ENCODE results near the gene ADTRP.
"Not testable (repeated sequence)": the region's sequence is repeated elsewhere in the genome, so short reads cannot be mapped to it uniquely, and the experiment has no call there.

ADTRP gene

DNA sequence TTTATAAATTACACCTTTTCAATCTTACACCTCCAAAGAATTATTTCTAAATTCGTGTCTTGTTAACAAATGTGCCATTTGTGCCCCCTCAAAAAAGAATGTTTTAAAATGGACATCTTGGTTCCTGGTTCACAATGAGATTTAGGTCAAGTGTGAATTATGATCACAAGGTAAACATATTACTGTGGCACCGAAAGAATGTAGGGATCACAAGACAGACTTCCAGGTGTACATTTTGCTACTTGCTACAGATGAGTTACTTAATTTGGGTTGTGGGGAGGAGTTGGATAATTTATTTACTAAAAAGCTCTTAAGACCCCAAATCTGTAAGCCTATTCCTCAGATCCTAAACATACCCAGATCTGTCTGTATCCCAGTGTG lies 25.0 kb upstream of the ADTRP start:
- DNase-seq (ENCODE audit: low spot score) = no peak

DNA sequence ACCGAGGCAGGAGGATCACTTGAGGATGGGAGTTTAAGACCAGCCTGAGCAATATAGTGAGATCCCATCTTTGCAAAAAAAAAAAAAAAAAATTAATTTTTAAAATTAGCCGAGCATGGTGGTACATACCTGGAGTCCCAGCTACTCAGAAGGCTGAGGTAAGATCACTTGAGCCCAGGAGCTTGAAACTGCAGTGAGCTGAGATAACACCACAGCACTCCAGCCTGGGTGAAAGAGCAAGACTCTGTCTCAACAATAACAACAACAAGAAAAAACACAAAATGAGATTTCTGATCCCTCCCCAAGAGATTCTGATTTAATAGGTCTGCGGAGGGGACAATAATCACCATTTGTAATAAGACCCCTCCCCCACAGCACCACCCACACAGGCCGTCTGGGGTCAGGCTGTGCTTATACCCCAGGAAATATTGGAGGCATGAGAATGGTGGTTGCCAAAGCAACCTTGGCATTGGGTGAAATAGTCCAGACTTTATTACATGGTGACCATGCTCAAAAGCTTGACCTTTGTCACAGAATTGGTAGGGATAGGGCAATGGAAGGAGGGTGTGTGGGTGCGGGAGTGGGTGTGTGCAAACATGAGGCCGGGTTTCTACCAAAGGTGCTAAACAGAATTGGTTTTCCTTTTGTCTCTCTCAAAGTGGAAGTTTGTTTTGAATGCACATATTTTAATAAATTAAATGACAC lies 24.4 kb upstream of the ADTRP start:
- DNase-seq (ENCODE audit: low spot score) = no peak

- DNase-seq (ENCODE audit: low spot score) = not testable (repeated sequence)
Observed at GRCh38 chr6:11800531-11800930, 21.9 kb upstream of the ADTRP start.

GRCh38 chr6:11798538-11798937 lies 19.9 kb upstream of the ADTRP start:
- no peak for DNase-seq (ENCODE audit: low spot score)

DNA sequence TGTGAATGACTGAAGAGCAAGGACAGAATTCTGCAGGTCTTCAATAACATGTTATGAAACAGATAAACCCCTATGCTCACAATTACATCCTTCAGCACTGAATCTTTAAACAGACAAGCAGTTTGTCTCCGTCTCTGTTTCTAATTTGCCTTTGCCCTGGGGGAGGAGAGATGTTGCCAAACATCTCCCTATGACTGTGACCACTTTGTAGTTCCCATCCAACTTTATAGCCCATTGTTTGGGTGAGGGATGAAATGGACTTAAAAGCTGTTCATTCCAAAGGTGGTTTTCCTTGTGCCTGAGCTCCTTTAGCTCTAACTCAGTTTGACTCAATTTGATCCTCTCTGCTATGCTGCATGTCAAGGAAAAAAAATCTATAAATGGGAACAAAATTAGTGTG lies 19.5 kb upstream of the ADTRP start:
- DNase-seq (ENCODE audit: low spot score) = no peak

- DNase-seq (ENCODE audit: low spot score) = no peak
Observed at GRCh38 chr6:11796829-11797228, 18.2 kb upstream of the ADTRP start.

GRCh38 chr6:11795403-11795802 lies 16.8 kb upstream of the ADTRP start:
- no peak for DNase-seq (ENCODE audit: low spot score)

- DNase-seq (ENCODE audit: low spot score) = no peak
Observed at GRCh38 chr6:11793277-11793676, 14.7 kb upstream of the ADTRP start.

DNA sequence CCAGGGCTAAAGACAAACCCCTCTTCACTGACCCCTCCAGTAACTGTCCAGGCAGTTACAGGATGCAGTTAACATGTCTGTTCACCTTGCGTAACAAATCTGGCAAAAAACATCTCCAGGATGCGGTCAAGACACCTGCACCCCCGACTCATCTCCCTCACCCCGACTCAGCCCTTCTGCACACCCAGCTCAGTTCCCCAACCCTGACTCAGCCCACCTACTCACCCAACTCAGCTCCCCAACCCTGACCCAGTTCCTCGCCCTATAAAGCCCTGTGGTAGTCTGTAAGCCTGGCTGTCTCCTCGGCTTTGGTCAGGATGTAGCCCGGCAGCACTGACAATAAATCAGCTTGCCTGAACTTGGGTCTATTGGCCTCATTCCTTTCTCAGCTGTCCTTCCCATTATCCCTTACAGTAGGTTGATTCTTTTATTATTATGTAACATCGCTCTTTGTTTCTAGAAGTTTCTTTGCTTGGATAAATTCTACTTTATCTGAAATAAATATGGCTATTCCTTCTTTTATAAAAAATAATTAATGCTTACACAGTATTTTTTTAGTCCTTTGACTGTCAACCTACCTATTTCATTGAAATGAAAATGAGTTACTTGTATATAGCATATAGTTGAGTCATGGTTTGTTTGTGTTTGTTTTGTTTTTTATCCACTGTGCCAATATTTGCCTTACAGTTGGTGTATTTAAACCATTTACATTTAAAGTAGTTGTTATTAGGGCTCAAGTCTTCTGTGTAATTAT lies 12.9 kb upstream of the ADTRP start:
- peak; percentile 55 for DNase-seq (ENCODE audit: low spot score)

GRCh38 chr6:11789744-11790143 lies 11.1 kb upstream of the ADTRP start:
- DNase-seq (ENCODE audit: low spot score) = no peak

GRCh38 chr6:11788043-11788442 lies 9.4 kb upstream of the ADTRP start:
- DNase-seq (ENCODE audit: low spot score) = no peak

DNA sequence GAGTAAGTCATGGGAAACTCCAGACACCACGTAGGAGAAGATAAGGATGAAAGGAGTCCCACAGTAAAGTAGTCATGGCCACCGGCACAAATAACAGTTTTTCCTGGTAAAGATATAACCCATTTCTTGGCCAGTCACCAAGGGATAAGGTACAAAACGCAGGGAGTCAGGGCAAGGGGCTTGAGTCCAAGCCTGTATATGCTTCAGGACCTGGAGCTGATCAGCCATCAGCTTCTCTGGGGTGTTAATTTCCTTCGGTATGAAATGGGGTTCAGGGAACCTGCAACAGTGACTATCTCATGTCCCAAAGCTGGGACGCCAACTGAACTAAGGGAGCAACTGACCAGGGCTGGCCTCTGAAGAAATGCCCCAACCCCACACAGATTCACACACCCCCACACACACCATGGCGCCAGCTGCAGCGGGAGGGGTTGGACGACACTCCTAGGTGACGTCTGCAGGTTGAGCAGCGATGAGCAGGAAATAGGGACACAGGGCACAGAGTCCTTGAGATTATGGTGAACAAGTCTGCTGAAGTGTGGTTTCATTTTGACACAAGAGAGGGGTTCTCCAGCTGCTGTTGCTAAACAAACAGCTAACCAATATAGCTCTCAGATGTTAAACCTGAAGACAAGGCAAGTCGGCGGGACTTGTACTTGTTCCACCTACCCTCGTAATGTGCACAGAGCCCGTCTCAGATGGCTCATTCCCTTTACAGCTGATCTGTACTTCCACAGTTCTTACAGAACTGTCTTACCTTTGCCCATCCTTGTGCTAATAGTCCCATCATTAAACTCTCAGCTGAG lies 7.4 kb upstream of the ADTRP start:
- no peak for DNase-seq (ENCODE audit: low spot score)

GRCh38 chr6:11785415-11785773 lies 6.8 kb upstream of the ADTRP start:
- no peak for DNase-seq (ENCODE audit: low spot score)

- DNase-seq (ENCODE audit: low spot score) = no peak
Observed at GRCh38 chr6:11784341-11784740, 5.7 kb upstream of the ADTRP start.

DNA sequence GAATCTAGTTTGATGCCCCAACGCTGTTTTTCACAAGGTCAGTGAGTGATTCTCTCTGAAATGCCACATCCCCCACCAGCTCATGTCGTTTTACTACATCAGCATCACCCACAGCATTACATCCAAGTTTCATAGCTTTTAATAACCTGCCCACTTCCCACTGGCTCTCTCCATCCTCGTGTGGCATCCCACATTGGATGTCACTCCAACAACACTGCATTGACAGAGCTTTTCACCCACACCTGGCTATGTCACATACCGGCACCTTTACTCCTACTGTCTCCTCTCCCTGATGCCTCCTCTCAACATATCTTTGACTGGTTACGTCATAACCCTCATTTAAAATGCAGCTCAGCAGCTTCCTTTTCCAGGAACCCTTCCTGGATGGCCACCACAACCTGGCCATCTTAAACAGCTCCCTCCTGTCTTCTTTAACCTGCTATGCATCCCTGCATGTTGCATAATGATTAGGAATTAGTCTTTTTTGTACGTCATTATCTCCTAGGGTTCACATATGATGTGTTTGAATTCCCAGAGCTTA lies 5.0 kb upstream of the ADTRP start:
- DNase-seq (ENCODE audit: low spot score) = no peak

GRCh38 chr6:11782524-11782923 lies 3.9 kb upstream of the ADTRP start:
- DNase-seq (ENCODE audit: low spot score) = no peak

DNA sequence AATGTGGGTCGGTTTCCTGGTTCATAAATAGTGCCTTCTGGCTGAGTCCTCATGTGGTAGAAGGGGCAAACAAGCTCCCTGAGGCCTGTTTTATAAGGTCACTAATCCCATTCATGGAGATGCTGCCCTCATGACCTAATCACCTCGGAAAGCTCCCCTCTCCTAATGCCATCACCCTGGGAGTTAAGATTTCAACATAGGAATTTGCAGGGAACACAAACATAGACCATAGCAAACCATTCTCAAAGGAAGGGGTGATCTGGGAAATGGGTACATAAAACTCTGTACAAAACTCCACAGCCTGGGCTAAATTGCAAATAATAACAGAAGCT lies 1.5 kb upstream of the ADTRP start:
- no peak for DNase-seq (ENCODE audit: low spot score)

GRCh38 chr6:11779329-11780096 lies 910 bp upstream of the ADTRP start:
- DNase-seq (ENCODE audit: low spot score) = no peak

GRCh38 chr6:11778036-11778435 lies 567 bp downstream of the ADTRP start:
- no peak for DNase-seq (ENCODE audit: low spot score)

GRCh38 chr6:11775791-11776409 lies 2.7 kb downstream of the ADTRP start:
- no peak for DNase-seq (ENCODE audit: low spot score)

DNA sequence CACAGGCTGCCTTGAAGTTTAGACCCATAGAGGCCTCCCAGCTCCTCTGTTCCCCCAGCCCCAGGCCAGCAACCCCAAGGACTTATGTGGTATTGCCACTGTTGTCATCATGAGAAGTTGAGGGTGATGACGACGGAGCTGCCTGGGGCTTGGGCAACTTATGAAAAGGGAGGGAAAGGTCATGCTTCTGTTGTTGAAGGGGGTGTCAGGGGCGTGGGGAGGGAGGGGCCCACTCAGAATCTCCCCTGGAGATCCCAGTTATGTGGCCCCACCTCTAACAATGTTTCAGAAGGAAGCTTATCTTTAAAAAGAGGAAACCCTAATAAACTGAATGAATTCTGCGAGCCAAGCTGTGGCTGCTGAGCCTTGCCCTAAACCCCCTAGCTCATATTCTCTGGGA lies 4.2 kb downstream of the ADTRP start:
- DNase-seq (ENCODE audit: low spot score) = no peak

DNA sequence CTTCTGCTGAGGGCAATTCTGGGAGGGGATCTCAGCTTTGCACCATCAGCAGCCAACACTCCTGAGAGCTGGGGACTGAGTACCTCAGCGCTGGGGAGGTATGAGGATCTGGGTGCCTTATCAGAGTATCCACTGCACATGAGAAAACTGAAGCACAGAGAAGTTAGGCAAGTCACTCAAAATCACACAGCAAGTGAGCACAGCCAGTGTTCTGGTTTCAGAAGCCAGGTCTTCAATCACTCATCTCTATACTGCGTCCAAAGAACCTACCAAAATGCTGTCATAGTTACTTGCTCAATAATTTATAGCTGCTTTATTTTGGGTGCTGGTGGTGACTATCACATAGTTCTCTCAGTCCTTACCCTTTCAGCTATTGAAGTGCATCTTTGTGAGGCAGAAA lies 5.0 kb downstream of the ADTRP start:
- DNase-seq (ENCODE audit: low spot score) = no peak

Data from RKO (cell line).